H1 (cell line): ENCODE measurements around the gene POU2AF3. TPM values are rescaled to one million over a fixed set of nuclear protein-coding genes. Genes with fewer than 3 reads are reported as not detected.

Source experiments
- BCL11A ChIP-seq, 2 experiments: IDR thresholded peaks; one replicate each; pipeline ENCODE4 v1.6.1; 2011; ENCODE audit warnings: low read depth in 2 of 2, low read length in 2 of 2, mild to moderate bottlenecking in 2 of 2
- CHD2 ChIP-seq: IDR thresholded peaks from 2 replicates; pipeline ENCODE4 v1.6.1; 2012; ENCODE audit warnings: low read length, improper control_type of control experiment
- TAF7 ChIP-seq: optimal IDR thresholded peaks from 2 replicates; pipeline ENCODE3; 2011; ENCODE audit warnings: low read depth, mild to moderate bottlenecking, inconsistent platforms, low read length, moderate library complexity, borderline replicate concordance
- polyA plus RNA-seq, 7 experiments: library from polyadenylated mRNA; depleted of rRNA in 3 of 7; stranded (reverse) in 5 of 7; unstranded in 2 of 7; fragments of >200 nt in 5 of 7; fragments of 200-250 nt in 2 of 7; gene quantifications; 1 replicate in 5 of 7; 2 replicates in 1 of 7; 4 replicates in 1 of 7; pipeline versions ENCODE4 v1.2.1 to v1.2.3, GENCODE V29; 2011 to 2013; ENCODE audit warnings: missing spikeins in 2 of 7, mixed read lengths in 2 of 7
- total RNA-seq: library from RNA; stranded (reverse); fragmentation: NEBNext Ultra II Directional; extraction: Animal tissue kit (Norgen Biotek cat#: 25700); gene quantifications from 2 replicates; pipeline ENCODE4 v1.2.1, GENCODE V29; 2021

The POU2AF3 gene
- total and polyA plus RNA-seq, 2 of the 8 experiments (the other 6 are each of a cell fraction or from before 2014, with no cell fraction given): 1.2 to 5.7 TPM

DNA sequence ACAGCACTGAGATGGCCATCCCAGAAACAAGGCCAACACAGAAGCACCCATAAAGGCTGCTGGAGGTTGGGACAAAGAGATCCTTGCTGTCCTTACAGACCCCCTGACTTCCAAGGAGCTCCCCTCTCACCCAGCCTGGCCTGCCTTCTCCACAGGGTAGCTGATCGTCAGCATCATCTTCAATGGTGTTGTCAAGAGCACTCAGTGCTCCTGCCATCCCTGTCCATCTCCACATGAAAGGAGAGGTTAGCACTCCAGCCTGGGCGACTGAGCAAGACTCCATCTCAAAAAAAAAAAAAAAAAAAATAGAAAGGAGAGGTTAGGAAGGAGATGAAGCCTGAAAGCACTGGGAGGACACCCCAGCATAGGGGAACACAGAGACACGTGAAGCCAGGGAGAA lies 2.1 kb upstream of the POU2AF3 start (continued):
- no peak for TF ChIP-seq TAF7
- no peak for TF ChIP-seq CHD2
- TF ChIP-seq BCL11A (IDR thresholded peaks at IDR 0.05; ENCODE audit: low read depth in 2 of 2, low read length in 2 of 2): no peak
